ENCODE measurements around the gene EFHD2. TPM values are rescaled to one million over a fixed set of nuclear protein-coding genes. Genes with fewer than 3 reads are reported as not detected.
"Not testable (repeated sequence)": the region's sequence is repeated elsewhere in the genome, so short reads cannot be mapped to it uniquely, and the experiment has no call there.

The EFHD2 gene
- total RNA-seq, 1 experiment from 2014 or later, result 90.8 TPM

DNA sequence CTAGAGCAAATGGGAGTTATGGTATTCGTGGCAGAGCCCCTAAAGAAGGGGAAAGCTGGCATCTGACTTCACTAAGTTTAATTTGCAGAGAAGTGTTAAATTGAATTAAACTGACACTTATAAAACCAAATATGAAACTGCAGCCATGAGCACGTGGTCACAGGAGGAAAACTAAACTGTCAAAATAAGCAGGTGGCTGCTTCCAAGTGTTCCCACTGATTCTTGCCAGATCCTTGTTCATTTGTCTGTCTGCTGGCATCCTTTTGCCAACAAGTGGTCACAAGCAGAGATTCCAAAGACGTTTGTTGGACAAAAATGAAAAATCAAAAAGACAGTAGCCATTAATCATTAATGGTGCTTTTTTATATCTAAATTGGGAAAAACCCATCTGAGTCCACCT is 59.7 kb downstream of the EFHD2 start:
- no peaks in the 10 kb centered on the region for H3K36me3 ChIP-seq (ENCODE audit: control insufficient read depth, insufficient read depth, low read length)

GRCh38 chr1:15469821-15470448 is 60.2 kb downstream of the EFHD2 start:
- BruUV-seq (replicated peaks); H3K9me3 ChIP-seq (ENCODE audit: control insufficient read depth, insufficient read depth, low read depth, low read length); H3K27ac ChIP-seq (ENCODE audit: low read length); H3K27me3 ChIP-seq (ENCODE audit: control insufficient read depth, insufficient read depth, low read length); POLR2A ChIA-PET; H3K4me1 ChIP-seq (ENCODE audit: control insufficient read depth, insufficient read depth, low read length); ATAC-seq; H3K36me3 ChIP-seq (ENCODE audit: control insufficient read depth, insufficient read depth, low read length); DNase-seq (ENCODE audit: low read depth, low spot score); H3K4me3 ChIP-seq (ENCODE audit: low read depth in 2 of 2, low read length in 2 of 2); CTCF ChIA-PET; in situ Hi-C loops (cut with HindIII; ENCODE audit: low pct_unique_long_range_greater_than_20kb, low sequenced_read_pairs); intact Hi-C loops (cut with micrococcal nuclease; ENCODE audit: unreplicated experiment): not testable (repeated sequence)

More for the DNA sequence above, 59.7 kb downstream of the EFHD2 start:
- BruUV-seq (replicated peaks), result no TSS peak
- Histone ChIP-seq H3K27me3 (ENCODE audit: control insufficient read depth, insufficient read depth, low read length) (no peaks in the 10 kb centered on the region), H3K4me3 (ENCODE audit: low read depth in 2 of 2, low read length in 2 of 2) (no peak overlapping the region), H3K4me1 (ENCODE audit: control insufficient read depth, insufficient read depth, low read length) (no peaks in the 10 kb centered on the region), H3K9me3 (ENCODE audit: control insufficient read depth, insufficient read depth, low read depth, low read length) (no peaks in the 10 kb centered on the region), H3K27ac (ENCODE audit: low read length) (no peak overlapping the region)
- DNase-seq (ENCODE audit: low read depth, low spot score) (no peak), ATAC-seq (no peak)
- ChIA-PET POLR2A (no interaction called here), CTCF (no interaction called here)
- intact Hi-C loops (cut with micrococcal nuclease; ENCODE audit: unreplicated experiment) (no loop called here), in situ Hi-C loops (cut with HindIII; ENCODE audit: low pct_unique_long_range_greater_than_20kb, low sequenced_read_pairs) (no loop called here)
- TF ChIP-seq SIN3A (IDR thresholded peaks at IDR 0.05; ENCODE audit: borderline replicate concordance, insufficient read depth, low read depth, low read length) (no peak), POLR2AphosphoS5 (IDR thresholded peaks at IDR 0.05; ENCODE audit: low read depth, low read length) (no peak), TCF7L2 (IDR thresholded peaks at IDR 0.05; ENCODE audit: low read depth, low read length) (no peak), REST (IDR thresholded peaks at IDR 0.05; ENCODE audit: insufficient read depth in 1 of 2, low read depth in 2 of 2, low read length in 1 of 2) (no peak), CTCF (IDR thresholded peaks at IDR 0.05) (no peak)

DNA sequence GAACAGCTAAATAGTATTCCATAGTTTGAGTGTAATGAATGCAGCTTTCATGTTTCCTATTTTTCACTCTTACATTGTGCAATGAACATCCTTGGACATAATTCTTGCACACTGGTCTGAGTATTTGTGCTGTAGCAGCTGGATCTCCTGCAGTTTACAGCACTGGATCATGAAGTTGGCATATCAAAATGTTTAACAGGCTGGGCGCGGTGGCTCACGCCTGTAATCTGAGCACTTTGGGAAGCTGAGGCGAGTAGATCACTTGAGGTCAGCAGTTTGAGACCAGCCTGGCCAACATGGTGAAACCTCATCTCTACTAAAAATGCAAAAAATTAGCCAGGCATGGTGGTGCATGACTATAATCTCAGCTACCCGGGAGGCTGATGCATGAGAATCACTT is 61.4 kb downstream of the EFHD2 start:
- H3K27ac ChIP-seq (ENCODE audit: low read length); POLR2A ChIA-PET; DNase-seq (ENCODE audit: low read depth, low spot score); H3K9me3 ChIP-seq (ENCODE audit: control insufficient read depth, insufficient read depth, low read depth, low read length); CTCF ChIA-PET; H3K27me3 ChIP-seq (ENCODE audit: control insufficient read depth, insufficient read depth, low read length); H3K4me1 ChIP-seq (ENCODE audit: control insufficient read depth, insufficient read depth, low read length); in situ Hi-C loops (cut with HindIII; ENCODE audit: low pct_unique_long_range_greater_than_20kb, low sequenced_read_pairs); H3K4me3 ChIP-seq (ENCODE audit: low read depth in 2 of 2, low read length in 2 of 2); ATAC-seq; H3K36me3 ChIP-seq (ENCODE audit: control insufficient read depth, insufficient read depth, low read length); intact Hi-C loops (cut with micrococcal nuclease; ENCODE audit: unreplicated experiment); BruUV-seq (replicated peaks): not testable (repeated sequence)

DNA sequence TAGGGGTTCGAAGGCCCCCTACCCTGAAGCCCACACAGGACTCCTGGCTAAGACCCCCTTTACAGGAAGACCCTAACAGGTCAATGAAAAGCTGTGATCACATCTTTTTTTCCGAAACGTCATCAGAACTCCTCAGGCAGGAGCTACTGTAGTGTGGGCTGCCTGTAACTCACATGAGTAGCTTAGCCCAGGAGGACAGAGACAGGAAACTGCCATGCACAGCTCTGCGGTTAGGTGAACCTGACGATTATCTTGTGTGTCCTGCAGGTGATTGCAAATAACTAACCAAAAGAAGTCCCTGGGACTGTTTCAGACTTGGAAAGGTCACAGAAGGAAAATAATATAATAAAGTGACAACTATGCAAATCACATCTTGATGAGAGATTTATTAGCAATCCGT is 62.0 kb downstream of the EFHD2 start:
- DNase-seq (ENCODE audit: low read depth, low spot score); BruUV-seq (replicated peaks); intact Hi-C loops (cut with micrococcal nuclease; ENCODE audit: unreplicated experiment): not testable (repeated sequence)

More for the DNA sequence above, 62.0 kb downstream of the EFHD2 start:
- ATAC-seq; H3K36me3 ChIP-seq (ENCODE audit: control insufficient read depth, insufficient read depth, low read length); in situ Hi-C loops (cut with HindIII; ENCODE audit: low pct_unique_long_range_greater_than_20kb, low sequenced_read_pairs); H3K27ac ChIP-seq (ENCODE audit: low read length); H3K4me3 ChIP-seq (ENCODE audit: low read depth in 2 of 2, low read length in 2 of 2); POLR2A ChIA-PET; H3K4me1 ChIP-seq (ENCODE audit: control insufficient read depth, insufficient read depth, low read length); CTCF ChIA-PET; H3K9me3 ChIP-seq (ENCODE audit: control insufficient read depth, insufficient read depth, low read depth, low read length); H3K27me3 ChIP-seq (ENCODE audit: control insufficient read depth, insufficient read depth, low read length): not testable (repeated sequence)
